ENCODE measurements around the gene LPP. TPM values are rescaled to one million over a fixed set of nuclear protein-coding genes. Genes with fewer than 3 reads are reported as not detected.

Gene LPP
- total and polyA plus RNA-seq, 2 donors (not counting 1 experiment from before 2014, with no cell fraction given) = 7.6 to 81.7 TPM

GRCh38 chr3:188284455-188285212, 130.7 kb downstream of the LPP start:
- peaks cover 50% of the 10 kb centered on the region for H3K4me1 Mint-ChIP-seq
- ChIA-PET POLR2A (no interaction called here), CTCF (interaction anchor here (0.8 to 2.2 kb wide), 4 partner anchors 14 to 670 kb away, joined by 3 to 9 read pairs (median 3); no protein-coding TSS in a partner anchor)
- Histone ChIP-seq H2AFZ (ENCODE audit: insufficient read depth, low read depth, low read length, poor library complexity, severe bottlenecking) (no peak overlapping the region), H3K27me3 (replicated peaks in 1 of 4; ENCODE audit: control extremely low read depth in 1 of 4, control insufficient read depth in 3 of 4, insufficient read depth in 4 of 4, low read length in 3 of 4) (no peaks in the 10 kb centered on the region), H3K4me3 (ENCODE audit: control extremely low read depth in 1 of 5, extremely low read depth in 1 of 5, insufficient read depth in 1 of 5, low read depth in 2 of 5, low read length in 4 of 5) (no peak overlapping the region), H3K4me2 (replicated peaks; ENCODE audit: low read depth, low read length, poor library complexity, severe bottlenecking) (peak overlapping the region; percentile 10), H3K9me3 (ENCODE audit: control extremely low read depth in 1 of 3, control insufficient read depth in 2 of 3, insufficient read depth in 1 of 3, low read length in 2 of 3) (no peaks in the 10 kb centered on the region), H3K27ac (ENCODE audit: low read length in 2 of 2) (no peak overlapping the region), H3K9ac (ENCODE audit: low read length) (no peak overlapping the region), H3K79me2 (ENCODE audit: control insufficient read depth, insufficient read depth, low read length) (peaks cover 18% of the 10 kb centered on the region), H4K20me1 (ENCODE audit: control insufficient read depth, insufficient read depth, low read length, poor library complexity, severe bottlenecking) (no peaks in the 10 kb centered on the region), H3K4me1 (ENCODE audit: control insufficient read depth in 2 of 2, insufficient read depth in 2 of 2, low read length in 2 of 2) (peaks cover 8 to 14% of the 10 kb centered on the region in 2 donors), H3K36me3 (replicated peaks in 1 of 2; ENCODE audit: control extremely low read depth in 1 of 2, control insufficient read depth in 1 of 2, extremely low read depth in 1 of 2, insufficient read depth in 2 of 2, low read length in 1 of 2) (no peaks in the 10 kb centered on the region)
- H3K27me3 Mint-ChIP-seq = no peaks in the 10 kb centered on the region
- peak overlapping the region; percentile 46 for H3K4me3 Mint-ChIP-seq
- WGBS (ENCODE audit: insufficient coverage) = 81% methylated on average over 7 of the region's 9 CpGs
- no peaks in the 10 kb centered on the region for H3K9me3 Mint-ChIP-seq (ENCODE audit: insufficient read depth)
- intact Hi-C loops (cut with micrococcal nuclease) = loop anchor here (2.0 kb wide), 1 partner anchor 14 kb away; no protein-coding TSS in a partner anchor
- H3K27ac Mint-ChIP-seq = peak overlapping the region; percentile 72
- DNase-seq = no peak
- TF ChIP-seq EZH2 (IDR thresholded peaks at IDR 0.05; ENCODE audit: borderline replicate concordance, insufficient read depth, low read depth, low read length, poor library complexity, severe bottlenecking) = no peak
- no peak for TF ChIP-seq CTCF (IDR thresholded peaks at IDR 0.05)
- ATAC-seq (ENCODE audit: low read depth) = no peak

GRCh38 chr3:188286087-188286513, 132.1 kb downstream of the LPP start:
- WGBS (ENCODE audit: insufficient coverage) = 63% methylated on average over 2 of the region's 3 CpGs
- DNase-seq = no peak

More at GRCh38 chr3:188286087-188286513, 132.1 kb downstream of the LPP start:
- POLR2A ChIA-PET = no interaction called here
- Histone ChIP-seq H3K4me3 (ENCODE audit: control extremely low read depth in 1 of 5, extremely low read depth in 1 of 5, insufficient read depth in 1 of 5, low read depth in 2 of 5, low read length in 4 of 5) (no peak overlapping the region), H3K9ac (ENCODE audit: low read length) (no peak overlapping the region), H3K79me2 (ENCODE audit: control insufficient read depth, insufficient read depth, low read length) (peaks cover 16% of the 10 kb centered on the region), H2AFZ (ENCODE audit: insufficient read depth, low read depth, low read length, poor library complexity, severe bottlenecking) (no peak overlapping the region), H3K27me3 (replicated peaks in 1 of 4; ENCODE audit: control extremely low read depth in 1 of 4, control insufficient read depth in 3 of 4, insufficient read depth in 4 of 4, low read length in 3 of 4) (no peaks in the 10 kb centered on the region), H3K36me3 (replicated peaks in 1 of 2; ENCODE audit: control extremely low read depth in 1 of 2, control insufficient read depth in 1 of 2, extremely low read depth in 1 of 2, insufficient read depth in 2 of 2, low read length in 1 of 2) (no peaks in the 10 kb centered on the region), H4K20me1 (ENCODE audit: control insufficient read depth, insufficient read depth, low read length, poor library complexity, severe bottlenecking) (no peaks in the 10 kb centered on the region), H3K4me2 (replicated peaks; ENCODE audit: low read depth, low read length, poor library complexity, severe bottlenecking) (no peak overlapping the region), H3K27ac (ENCODE audit: low read length in 2 of 2) (no peak overlapping the region), H3K4me1 (ENCODE audit: control insufficient read depth in 2 of 2, insufficient read depth in 2 of 2, low read length in 2 of 2) (peaks cover 8 to 14% of the 10 kb centered on the region in 2 donors), H3K9me3 (ENCODE audit: control extremely low read depth in 1 of 3, control insufficient read depth in 2 of 3, insufficient read depth in 1 of 3, low read length in 2 of 3) (no peaks in the 10 kb centered on the region)
- no peak for TF ChIP-seq EZH2 (IDR thresholded peaks at IDR 0.05; ENCODE audit: borderline replicate concordance, insufficient read depth, low read depth, low read length, poor library complexity, severe bottlenecking)
- no peak for TF ChIP-seq CTCF (IDR thresholded peaks at IDR 0.05)
- intact Hi-C loops (cut with micrococcal nuclease) = no loop called here
- peak overlapping the region; percentile 21 for H3K27ac Mint-ChIP-seq
- H3K4me3 Mint-ChIP-seq = no peak overlapping the region
- CTCF ChIA-PET = interaction anchor here (2.2 kb wide), 1 partner anchor 546 kb away, joined by 9 read pairs; no protein-coding TSS in a partner anchor
- H3K27me3 Mint-ChIP-seq = no peaks in the 10 kb centered on the region
- H3K4me1 Mint-ChIP-seq = peaks cover 48% of the 10 kb centered on the region
- ATAC-seq (ENCODE audit: low read depth) = no peak
- no peaks in the 10 kb centered on the region for H3K9me3 Mint-ChIP-seq (ENCODE audit: insufficient read depth)
